GM12875 (cell line): Measurements from ENCODE around the gene ATRNL1.

Experiments
- H3K4me3 ChIP-seq: one replicate; pipeline ENCODE4 v1.5.1; 2011; ENCODE audit warnings: low read depth, low read length, control low read depth
- TF ChIP-seq, protein P1 (sequence below): IDR thresholded peaks from 2 replicates; pipeline ENCODE4 v1.5.1; 2011; ENCODE audit warnings: low read depth, mild to moderate bottlenecking, control low read depth, inconsistent platforms, low read length, moderate library complexity, borderline replicate concordance; ENCODE audit not compliant: insufficient read depth

Gene ATRNL1

GRCh38 chr10:115049960-115050359 is 43.2 kb upstream of the ATRNL1 start:
- no peak overlapping the region for H3K4me3 ChIP-seq
- TF ChIP-seq, protein P1, sequence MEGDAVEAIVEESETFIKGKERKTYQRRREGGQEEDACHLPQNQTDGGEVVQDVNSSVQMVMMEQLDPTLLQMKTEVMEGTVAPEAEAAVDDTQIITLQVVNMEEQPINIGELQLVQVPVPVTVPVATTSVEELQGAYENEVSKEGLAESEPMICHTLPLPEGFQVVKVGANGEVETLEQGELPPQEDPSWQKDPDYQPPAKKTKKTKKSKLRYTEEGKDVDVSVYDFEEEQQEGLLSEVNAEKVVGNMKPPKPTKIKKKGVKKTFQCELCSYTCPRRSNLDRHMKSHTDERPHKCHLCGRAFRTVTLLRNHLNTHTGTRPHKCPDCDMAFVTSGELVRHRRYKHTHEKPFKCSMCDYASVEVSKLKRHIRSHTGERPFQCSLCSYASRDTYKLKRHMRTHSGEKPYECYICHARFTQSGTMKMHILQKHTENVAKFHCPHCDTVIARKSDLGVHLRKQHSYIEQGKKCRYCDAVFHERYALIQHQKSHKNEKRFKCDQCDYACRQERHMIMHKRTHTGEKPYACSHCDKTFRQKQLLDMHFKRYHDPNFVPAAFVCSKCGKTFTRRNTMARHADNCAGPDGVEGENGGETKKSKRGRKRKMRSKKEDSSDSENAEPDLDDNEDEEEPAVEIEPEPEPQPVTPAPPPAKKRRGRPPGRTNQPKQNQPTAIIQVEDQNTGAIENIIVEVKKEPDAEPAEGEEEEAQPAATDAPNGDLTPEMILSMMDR, result no peak

GRCh38 chr10:115050375-115051010 is 42.7 kb upstream of the ATRNL1 start:
- TF ChIP-seq, protein P1, result no peak
- no peak overlapping the region for H3K4me3 ChIP-seq

DNA sequence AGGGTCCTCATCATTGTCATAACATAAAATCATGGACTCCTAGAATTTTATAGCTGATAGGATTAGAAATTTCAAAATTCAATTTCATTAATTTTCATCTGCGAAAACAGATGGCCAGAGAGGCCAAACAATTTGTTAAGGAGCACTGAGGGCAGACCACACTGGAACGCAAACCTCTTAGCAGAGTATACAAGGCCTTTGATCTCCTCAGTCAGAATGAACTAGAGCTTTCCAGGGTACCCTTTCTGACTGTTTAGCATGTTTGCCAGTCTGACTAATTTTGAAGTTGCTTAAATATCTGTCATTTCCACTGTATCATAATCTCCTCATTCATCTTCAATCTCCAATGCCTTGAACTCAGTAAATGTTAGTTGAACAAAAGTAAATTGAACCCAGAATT is 41.9 kb upstream of the ATRNL1 start:
- TF ChIP-seq, protein P1, result no peak
- H3K4me3 ChIP-seq, result no peak overlapping the region

DNA sequence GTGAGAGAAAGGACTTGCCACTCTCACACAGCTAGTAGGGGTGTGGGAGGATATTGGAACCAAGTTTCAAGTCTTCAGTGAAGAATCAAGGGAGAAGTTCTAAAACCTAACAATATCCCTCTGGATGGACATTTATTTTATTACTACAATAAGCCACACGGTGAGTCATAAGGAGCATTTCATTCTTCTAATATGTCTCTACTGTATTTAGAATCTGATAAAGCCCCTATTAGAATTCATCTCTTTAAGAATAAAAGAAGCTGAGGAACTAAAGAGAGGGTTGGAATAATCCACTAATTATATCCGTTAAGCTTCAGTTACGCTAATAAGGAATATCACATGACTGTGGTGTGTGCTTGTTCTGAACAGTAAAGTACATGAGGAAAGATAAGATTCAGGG is 40.9 kb upstream of the ATRNL1 start:
- TF ChIP-seq, protein P1, result no peak
- H3K4me3 ChIP-seq, result no peak overlapping the region

DNA sequence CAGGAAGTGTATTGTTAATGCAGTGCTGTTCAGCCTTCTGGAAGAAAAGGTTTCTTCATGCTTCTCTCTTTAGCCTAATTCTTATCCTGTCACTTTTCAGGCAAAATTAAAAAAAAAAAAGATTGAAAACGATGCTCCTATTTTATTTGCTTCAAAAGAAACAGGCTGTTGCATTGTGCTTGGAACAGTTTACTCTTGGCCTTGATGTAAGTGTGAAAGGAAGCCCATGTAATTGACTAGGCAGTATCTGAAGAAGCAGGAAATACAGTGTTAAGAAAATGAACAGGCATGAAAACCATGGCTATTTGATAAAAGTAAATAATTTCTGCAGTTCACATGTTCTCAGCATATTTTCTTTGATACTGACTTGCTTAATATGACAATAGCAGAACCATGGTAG is 40.4 kb upstream of the ATRNL1 start:
- H3K4me3 ChIP-seq, result no peak overlapping the region
- TF ChIP-seq, protein P1, result no peak

DNA sequence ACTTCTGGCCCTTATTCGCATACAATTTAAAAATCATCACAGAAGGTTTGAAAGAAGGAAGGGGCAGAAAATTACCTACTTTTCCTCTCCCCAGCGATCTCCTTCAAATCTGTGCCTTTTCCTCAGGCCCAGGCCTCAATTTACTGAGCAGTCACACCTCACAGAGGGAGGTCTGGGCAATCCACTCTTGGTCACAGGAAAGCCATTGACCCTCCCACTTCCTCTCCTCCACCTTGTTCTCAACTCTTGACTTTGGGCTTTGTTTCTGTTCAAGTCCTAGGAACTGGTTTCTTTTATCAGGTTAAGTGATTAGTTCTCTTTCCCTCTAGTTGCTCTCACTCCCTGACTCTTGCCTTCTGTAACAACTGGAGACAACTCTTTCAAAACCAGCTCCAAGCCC is 37.0 kb upstream of the ATRNL1 start:
- TF ChIP-seq, protein P1, result no peak
- H3K4me3 ChIP-seq, result no peak overlapping the region

- H3K4me3 ChIP-seq, result no peak overlapping the region
- TF ChIP-seq, protein P1, result no peak
Observed at GRCh38 chr10:115059301-115059898, 33.8 kb upstream of the ATRNL1 start.
